HG03342 (cell line): ENCODE measurements around the gene EXOC2.
"Not testable (repeated sequence)": the region's sequence is repeated elsewhere in the genome, so short reads cannot be mapped to it uniquely, and the experiment has no call there.

Experiments used
- ATAC-seq: cut with Tn5 transposase; IDR thresholded peaks from one replicate; pipeline ENCODE4 v1.9.1; 2021; ENCODE audit warnings: mild to moderate bottlenecking, moderate library complexity; ENCODE audit not compliant: unreplicated experiment

Gene EXOC2

DNA sequence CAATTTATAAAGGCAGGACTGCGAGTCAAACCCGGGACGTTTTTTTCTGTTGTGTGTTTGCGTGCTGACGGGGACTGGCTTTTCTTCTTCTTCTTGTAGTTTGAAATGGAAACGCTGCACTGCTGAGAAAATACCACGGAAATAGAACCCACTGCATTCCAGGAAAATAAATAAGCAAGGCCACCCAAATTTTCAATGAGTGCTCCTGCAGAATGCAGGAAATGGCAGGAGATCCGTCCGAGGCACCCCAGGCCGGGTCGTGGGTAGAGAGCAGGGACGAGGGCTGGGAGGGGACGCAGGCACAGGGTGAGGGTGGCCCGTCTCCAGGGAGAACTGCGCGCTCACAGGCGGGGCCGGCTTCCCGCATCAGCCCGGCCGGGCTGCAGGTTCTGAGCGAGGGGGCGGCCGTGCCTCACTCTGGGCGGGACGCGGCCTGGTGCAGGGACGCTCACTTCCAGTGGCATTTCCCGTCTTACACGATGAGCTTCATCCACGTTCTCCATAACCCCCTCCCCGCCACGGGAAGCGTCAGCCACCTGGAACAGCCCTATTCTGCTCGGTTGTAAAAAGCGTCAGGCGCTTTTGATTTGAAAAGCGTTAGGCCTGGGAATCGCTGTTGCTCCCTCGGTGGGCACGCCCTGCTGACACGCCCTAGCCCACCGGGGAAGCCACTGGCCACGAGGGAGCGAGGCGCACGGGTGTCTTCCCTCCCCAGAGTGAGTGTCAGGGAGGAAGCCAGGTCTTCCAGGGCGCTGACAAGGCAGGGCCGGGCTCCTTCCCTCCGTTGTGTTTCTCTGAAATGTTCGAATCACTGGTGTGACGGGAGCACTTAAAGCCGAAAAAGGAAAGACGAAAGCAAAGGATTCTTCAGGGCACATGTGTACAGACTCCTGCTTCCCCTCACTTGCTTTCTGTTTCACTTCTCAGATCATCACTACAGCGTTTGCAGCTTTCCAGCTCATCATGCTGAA lies 17.9 kb upstream of the EXOC2 start:
- ATAC-seq, result peak; percentile 89

DNA sequence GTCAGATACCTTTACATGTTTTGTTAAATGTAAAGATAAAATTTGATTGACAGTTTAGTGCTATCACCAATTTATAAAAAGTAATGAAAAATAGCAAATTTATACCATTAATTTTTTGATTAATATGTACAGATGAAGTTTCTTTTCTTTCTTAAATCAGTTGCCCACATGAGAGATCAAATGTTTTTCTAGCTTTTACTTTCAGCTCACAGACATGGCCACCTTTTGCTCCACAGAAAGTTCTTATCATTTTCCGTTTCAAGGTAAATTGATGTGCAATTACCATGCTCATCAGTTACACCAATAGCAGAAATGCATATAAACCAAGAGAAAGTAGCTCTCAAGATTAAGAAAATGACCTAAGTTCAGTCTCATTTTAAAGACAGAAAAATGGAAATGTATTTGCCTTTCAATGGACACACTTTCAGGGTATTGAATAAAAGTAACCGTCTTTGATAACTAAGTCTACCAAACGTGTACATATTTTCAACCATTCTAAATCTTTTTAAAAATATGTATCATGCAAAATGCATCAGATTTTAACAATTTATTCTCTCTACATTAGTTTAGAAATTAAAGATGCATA lies 16.6 kb upstream of the EXOC2 start:
- ATAC-seq, result no peak

DNA sequence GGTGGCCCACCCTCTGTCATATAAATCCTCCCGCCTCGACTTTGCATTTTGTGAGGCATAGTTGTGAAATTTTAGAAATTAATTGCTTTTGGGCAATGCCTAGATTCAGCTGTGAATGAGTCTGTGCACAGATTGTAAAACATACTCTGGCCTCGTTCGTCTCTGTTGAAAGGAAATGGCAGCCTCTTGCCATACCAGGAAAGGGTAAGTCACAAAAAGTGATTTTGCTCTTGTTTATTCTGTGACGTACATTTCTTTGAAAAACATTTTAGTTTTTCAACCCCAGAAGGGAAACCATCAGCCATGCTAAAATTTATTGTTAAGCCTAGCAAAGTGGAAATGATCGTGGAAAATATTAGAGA lies 15.3 kb upstream of the EXOC2 start:
- ATAC-seq, result no peak

DNA sequence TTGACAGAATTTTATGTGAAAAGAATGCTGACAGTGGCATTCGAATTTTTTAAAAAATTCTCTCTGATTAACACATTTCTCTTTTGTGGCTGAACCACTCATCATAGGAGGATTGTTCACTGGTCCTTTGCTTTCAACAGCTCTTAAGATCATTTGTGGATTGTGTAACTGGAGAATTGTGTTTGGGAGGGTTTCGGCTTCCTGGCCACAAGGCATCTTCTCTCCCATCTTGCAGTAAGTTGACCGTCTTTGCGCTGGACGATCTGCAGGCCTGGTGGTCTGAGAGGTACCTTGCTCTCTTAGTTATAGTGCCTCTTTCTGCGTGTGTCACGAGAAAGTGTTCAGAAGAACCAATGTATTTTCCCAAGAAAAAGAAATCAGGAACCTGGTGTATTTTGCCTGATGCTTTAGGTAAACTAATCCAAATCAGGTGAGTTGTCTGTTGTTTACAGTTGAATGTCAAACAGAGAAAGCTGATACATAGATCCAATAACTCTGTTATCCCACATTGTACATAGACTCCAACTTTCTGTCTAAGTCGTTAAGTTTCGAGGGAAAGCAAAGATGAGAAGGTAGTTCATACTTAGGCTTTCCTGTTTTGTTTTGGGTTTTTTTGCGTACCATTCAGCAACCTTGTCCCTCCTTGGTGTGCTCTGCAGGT lies 14.8 kb upstream of the EXOC2 start:
- no peak for ATAC-seq

DNA sequence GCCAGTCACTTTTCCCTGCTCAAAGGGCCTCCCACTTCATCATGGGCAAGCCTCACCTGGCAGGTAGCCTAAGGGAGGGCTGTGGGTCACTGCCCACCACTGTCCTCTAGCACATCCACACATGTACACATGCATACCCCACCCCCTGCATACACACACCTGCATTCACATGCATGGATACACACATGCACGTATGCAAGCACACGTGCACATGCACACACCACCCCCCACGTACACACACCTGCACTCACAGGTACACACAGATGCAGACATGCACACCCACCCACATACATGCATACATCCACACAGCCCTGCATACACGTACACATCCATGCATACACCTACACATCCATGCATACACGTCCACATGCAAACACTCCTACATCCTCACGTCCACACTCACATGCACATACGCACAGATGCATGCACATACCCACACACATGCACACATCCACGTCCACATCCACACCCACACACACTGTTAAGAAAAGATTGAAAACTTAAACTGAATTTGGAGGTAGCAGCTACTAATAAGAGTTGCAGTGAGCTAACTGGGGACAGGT lies 14.0 kb upstream of the EXOC2 start:
- no peak for ATAC-seq

DNA sequence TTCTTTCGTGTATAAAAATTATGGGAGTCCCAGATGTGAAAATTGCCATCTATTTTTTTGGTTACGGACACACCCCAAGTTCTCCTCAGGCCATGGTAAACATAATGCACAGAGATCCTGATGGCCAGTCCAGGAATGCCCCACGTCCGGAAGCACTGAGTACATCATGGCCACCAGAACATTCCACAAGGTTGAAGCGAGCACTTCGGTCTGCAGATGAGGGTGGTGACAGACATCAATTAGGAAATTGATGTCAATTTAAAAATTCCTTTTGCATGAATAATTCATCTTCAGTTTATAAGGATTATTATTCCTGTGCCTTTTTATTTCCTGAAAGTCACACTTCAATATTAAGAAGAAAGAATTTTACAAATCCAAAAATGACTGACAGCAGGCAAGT lies 13.2 kb upstream of the EXOC2 start:
- no peak for ATAC-seq

DNA sequence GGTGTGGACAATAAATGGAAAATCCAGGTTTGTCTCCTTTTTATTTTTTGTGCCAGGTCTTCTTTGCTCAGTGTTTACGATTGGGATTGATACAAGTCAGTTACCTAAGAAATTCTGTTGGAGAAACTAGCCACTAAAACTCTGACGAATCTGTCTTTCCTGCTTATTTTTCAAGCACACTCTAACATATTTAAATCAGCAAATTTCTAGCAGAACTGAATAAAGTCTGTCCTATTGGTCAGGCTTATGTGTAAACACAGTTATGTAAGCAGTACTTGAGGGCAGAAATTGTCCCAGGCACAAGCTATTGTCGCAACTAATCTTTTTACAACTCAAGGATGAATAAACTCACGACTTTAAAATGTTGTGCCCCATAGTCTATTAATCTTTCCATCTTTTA lies 12.1 kb upstream of the EXOC2 start:
- no peak for ATAC-seq

DNA sequence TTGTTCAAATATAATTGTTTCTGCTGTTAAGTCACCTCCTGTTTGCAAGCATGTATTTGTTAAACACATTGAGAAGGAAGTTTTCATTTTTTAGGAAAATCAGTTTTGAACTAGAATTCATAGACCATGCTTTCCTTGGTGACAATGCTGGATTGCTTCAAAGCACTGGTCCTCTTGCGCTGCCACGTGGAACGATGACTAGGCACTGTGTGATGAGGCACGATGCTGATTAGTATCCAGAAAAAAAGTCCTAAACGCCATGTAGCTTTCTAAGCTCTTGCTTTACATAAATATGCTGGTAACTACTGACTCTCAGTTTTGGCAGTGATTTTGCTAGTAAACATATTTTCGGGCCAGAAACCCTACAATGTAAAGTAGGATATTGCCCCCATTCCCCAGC lies 11.1 kb upstream of the EXOC2 start:
- ATAC-seq, result no peak

DNA sequence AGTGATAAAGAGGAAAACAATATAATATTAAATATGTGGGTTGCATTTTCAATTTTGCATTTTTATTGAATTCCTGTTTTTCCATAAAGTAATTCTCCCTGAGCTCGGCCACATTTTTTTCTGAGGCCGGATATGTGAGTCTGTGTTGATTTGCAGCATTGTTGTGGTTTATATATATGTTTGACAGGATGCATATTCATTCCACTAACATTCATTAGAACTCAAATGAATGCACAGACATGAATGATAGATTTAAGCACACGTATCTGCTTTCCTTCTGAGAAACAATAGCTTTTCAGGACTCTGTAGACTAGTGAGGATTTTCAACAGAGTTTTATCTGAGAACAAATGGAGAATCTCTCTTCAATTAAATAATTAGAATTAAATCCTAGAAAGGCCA lies 10.6 kb upstream of the EXOC2 start:
- ATAC-seq, result no peak

DNA sequence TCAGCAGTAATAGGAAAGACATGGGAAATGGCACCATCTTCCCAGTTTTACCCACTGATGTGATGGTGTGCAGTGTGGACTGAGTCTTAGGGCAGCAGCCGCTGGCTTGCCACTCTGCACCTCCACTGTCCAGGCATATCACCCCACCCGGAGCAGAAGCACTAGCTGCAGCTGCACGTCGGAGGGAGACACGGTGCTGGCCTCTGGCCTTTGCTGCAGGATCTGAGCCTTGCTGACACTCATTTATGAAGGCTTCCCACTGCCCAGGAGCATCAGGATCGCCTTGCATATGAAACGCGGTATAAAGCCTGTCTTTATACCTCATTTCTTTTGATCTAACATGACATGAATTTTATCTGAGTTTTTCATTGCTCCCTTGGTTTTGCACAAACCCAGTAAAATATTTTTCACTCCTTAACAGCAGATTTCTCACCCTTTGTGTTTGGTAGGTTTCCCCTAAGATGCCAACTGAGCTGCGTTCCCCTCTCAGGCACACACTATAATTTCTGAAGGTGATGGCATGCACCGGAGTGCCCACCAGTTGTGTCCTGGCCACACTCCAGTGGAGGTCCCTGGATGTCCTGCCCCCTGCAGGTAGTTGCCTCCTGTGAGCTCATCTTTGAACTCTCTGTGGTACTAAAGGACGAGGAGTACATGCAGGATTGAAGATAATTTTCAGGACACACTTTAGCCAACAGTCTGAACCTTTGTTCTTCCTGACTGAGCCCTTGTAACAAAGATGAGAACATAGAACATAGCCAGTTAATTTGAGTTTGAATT lies 9.0 kb upstream of the EXOC2 start:
- ATAC-seq, result no peak

DNA sequence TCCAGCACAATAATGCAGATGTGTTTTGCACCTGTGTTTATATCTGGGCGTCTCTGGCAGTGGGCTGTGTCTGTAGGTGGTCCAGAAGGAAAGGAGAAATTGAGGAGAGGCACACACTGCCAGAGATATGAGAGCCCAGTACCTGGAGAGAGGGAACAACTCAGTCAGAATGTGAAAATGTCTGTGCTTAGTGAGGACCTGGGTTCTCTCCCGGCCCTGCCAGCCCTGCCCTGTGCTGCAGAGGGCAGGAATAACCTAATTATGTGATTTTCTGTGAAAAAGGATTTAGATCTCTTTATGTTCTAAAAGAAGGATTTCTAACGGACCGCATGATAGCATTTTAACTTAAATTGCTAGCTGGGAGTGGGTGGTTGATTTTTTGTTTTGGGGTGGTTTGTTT lies 8.3 kb upstream of the EXOC2 start:
- no peak for ATAC-seq

DNA sequence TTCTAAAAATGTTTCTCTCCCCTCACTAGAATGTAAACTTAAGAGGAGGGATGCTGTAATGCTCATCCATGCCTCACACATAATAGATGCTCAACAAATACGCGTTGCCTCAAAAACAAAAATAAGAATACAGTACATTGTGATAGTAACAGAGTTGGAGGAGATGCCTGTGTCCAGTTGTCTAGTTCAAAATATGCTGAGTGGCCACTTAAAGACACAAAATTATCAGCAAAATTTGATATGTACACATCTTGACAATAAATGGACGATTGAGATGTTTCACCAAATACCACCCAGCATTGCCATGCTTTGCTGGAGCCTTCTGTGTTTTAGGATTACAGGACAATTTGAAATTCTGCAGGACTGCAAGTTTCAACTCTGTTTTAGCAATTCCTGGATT lies 7.6 kb upstream of the EXOC2 start:
- no peak for ATAC-seq

DNA sequence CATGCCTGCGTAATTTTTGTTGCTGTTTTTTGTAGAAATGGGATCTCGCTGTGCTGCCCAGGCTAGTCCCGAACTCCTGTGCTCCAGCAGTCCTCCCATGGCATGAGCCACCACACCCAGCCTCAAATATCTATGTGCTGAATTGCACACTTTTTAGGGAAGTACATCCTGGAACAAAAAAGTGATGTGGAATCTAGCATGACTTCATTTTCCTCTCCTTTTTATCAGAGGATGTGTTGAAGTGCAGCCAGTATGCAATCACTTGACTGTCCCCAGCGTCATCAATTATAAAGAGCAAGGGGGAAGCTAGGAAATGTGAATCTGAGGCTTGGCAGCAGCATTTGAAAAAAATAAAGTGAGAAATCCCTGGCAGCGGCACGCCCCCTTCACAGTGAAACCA lies 6.4 kb upstream of the EXOC2 start:
- no peak for ATAC-seq

DNA sequence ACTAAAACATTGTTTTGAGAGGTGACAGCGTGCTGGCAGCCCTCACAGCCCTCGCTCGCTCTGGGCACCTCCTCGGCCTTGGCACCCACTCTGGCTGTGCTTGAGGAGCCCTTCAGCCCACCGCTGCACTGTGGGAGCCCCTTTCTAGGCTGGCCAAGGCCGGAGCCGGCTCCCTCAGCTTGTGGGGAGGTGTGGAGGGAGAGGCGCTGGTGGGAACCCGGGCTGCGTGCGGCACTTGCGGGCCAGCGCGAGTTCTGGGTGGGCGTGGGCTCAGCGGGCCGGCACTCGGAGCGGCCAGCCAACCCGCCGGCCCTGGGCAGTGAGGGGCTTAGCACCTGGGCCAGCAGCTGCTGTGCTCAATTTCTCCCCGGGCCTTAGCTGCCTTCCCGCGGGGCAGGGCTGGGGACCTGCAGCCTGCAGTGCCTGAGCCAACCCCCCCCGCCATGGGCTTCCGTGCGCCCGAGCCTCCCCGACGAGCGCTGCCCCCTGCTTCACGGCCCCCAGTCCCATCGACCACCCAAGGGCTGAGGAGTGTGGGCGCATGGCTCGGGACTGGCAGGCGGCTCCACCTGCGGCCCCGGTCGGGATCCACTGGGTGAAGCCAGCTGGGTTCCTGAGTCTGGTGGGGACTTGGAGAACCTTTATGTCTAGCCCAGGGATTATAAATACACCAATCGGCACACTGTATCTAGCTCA lies 1.6 kb upstream of the EXOC2 start:
- not testable (repeated sequence) for ATAC-seq

DNA sequence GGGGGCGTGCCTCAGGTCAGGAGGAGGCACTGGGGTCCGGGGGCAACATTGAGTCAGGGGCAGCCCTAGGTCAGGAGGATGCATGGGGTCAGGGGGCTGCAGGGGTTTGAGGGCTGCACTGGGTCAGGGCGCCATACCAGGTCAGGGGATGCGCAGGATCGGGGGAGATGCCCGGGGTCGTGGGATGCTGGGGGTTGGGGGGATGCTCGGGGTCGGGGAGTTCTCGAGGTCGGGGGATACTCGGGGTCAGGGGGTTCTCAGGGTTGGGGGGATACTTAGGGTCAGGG lies 727 bp upstream of the EXOC2 start:
- ATAC-seq, result no peak

DNA sequence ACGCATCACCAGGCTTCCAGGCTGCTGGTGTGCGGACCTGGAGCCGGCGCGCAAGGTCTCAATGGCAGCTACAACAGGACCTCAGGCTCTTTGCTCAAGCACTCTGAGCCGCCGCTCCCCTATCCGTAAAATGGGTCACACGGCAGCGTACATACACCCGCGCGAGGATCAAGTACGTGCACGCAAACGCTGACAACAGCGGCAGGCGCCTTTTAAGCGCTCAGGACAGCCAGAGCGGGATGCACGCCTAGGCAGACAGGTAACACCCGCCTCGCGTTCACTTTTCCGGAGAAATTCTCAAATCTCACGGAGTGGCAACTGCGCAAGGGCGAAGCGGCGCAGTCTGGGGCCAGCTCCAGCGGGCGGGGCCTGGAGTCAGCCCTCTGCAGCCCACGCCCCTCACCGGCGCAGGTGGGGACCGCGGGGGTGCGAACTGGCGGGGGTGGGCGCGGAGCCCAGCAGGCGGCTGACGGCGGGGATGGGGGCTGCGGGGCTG lies 535 bp downstream of the EXOC2 start:
- ATAC-seq, result peak; percentile 65

DNA sequence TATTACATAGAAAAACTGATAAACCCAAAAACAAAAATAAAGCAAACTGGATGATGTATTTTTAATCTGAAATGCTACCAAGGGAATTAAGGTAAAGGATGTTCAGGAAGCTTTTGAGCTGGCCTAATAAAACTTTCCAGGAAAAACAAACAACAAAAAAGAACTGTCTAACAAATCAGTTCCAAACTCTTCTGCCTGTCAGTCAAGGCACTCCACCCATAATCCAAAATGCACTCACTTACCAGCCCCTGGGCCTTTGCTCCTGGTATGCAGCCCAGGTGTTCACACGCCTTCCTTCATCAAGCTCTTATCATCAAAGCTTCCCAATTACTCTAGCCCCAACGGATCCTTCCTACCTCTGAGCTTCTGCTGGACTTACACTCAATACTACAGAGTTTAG lies 3.7 kb downstream of the EXOC2 start:
- ATAC-seq, result no peak

DNA sequence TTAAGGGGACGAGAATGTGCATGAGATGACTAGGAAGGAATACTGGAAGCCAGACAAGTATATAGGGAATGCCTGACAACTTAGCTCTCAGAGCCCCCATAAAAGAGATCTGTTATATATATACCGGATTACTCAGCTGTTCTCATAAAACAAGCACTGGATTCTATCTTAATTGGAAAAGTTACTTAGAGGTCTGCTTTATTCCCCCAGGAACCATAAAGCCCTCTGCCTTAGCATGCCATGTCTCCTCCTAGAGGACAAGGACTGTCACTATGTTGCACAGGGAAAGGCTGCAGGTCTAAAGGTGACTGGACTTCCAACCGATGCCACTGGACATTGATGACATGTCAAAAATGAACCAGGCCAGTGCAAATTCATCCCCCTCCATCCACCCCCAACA lies 6.4 kb downstream of the EXOC2 start:
- ATAC-seq, result no peak

DNA sequence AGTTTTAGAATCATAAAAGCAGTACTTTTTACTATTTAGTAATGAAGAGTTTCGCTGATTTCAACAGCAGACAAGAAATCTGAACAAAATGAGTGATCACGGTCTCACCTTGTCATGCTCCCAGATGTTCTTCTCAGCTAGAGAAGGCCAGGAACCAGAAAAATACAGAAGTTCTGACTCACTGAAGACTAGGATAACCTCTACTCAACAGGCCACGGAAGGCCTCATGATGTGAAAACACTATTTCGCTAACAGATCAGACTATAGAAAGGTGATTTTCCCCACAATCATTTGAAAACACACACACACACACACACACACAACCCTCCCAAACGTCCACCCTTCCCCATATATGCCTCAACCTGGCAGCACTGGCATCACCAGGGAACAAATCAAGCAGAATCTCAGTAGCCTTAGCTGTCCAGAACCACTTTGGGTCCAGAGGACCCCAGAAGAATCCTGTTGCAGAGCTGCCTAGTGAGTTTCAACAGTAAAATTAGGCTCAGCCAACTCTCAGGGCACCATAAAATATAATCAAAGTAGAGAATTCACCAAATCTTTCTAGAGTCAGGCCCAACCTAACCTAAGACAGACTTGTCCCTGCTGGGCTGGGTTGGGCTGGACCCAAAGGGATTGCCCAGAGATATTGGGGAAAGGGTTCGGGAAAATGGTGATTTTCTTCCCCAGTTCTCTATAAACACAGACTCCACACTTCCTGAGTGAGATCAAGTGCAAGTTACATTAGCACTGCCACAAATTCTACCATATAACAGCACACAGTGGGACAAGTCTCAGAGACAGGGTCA lies 7.9 kb downstream of the EXOC2 start:
- ATAC-seq, result peak; percentile 76
